OCI-LY1 (cell line): ENCODE results near the gene MGST2.

Experiments
- H2AFZ ChIP-seq: fragments of 200-600 bp; sonication (generic), shearing (Covaris generic); 2 replicates; pipeline ENCODE4 v1.6.0; 2014; ENCODE audit warnings: antibody characterized with exemption, mild to moderate bottlenecking, low read length
- H3F3A ChIP-seq: fragments of 200-600 bp; sonication (generic), shearing (Covaris generic); 2 replicates; pipeline ENCODE4 v1.6.0; 2014; ENCODE audit warnings: mild to moderate bottlenecking, antibody characterized with exemption, low read length, moderate library complexity; ENCODE audit not compliant: insufficient read depth
- H3K27ac ChIP-seq: fragments of 200-600 bp; sonication (generic); 2 replicates; pipeline ENCODE4 v1.5.1; 2014; ENCODE audit warnings: low read length, mixed run types, mild to moderate bottlenecking, low read depth; ENCODE audit not compliant: poor library complexity, severe bottlenecking
- H3K27me3 ChIP-seq: fragments of 200-600 bp; sonication (generic); 2 replicates; pipeline ENCODE4 v1.6.0; 2014; ENCODE audit warnings: antibody characterized with exemption, mild to moderate bottlenecking, low read length, moderate library complexity; ENCODE audit not compliant: insufficient read depth
- H3K36me3 ChIP-seq: fragments of 200-600 bp; sonication (generic); 2 replicates; pipeline ENCODE4 v1.6.1; 2014; ENCODE audit warnings: mild to moderate bottlenecking, antibody characterized with exemption, low read length, moderate library complexity, mixed read lengths; ENCODE audit not compliant: insufficient read depth
- H3K4me1 ChIP-seq: fragments of 200-600 bp; sonication (generic); 2 replicates; pipeline ENCODE4 v1.5.1; 2014; ENCODE audit warnings: mild to moderate bottlenecking, low read length, moderate library complexity; ENCODE audit not compliant: insufficient read depth, severe bottlenecking
- H3K4me2 ChIP-seq: fragments of 200-600 bp; sonication (generic), shearing (Covaris generic); 2 replicates; pipeline ENCODE4 v1.6.1; 2014; ENCODE audit warnings: low read length
- H3K4me3 ChIP-seq: fragments of 200-600 bp; sonication (generic); 2 replicates; pipeline ENCODE4 v1.5.1; 2014; ENCODE audit warnings: low read length, low read depth, mild to moderate bottlenecking, mixed read lengths; ENCODE audit not compliant: poor library complexity, severe bottlenecking
- H3K79me2 ChIP-seq: fragments of 200-600 bp; shearing (Covaris generic); 2 replicates; pipeline ENCODE4 v1.6.1; 2016; ENCODE audit warnings: mixed run types, low read length, mixed read lengths; ENCODE audit not compliant: insufficient read depth
- H3K9ac ChIP-seq: fragments of 200-600 bp; sonication (generic), shearing (Covaris generic); 2 replicates; pipeline ENCODE4 v1.6.1; 2014; ENCODE audit warnings: mild to moderate bottlenecking, low read length, mixed read lengths
- H3K9me2 ChIP-seq: fragments of 200-600 bp; sonication (generic), shearing (Covaris generic); 2 replicates; pipeline ENCODE4 v1.6.1; 2014; ENCODE audit warnings: low read depth, mild to moderate bottlenecking, low read length, mixed read lengths
- H3K9me3 ChIP-seq: fragments of 200-600 bp; shearing (Covaris generic); 2 replicates; pipeline ENCODE4 v1.6.1; 2014; ENCODE audit warnings: low read length, mixed read lengths
- H4K20me1 ChIP-seq: fragments of 200-600 bp; sonication (generic), shearing (Covaris generic); 2 replicates; pipeline ENCODE4 v1.6.0; 2016; ENCODE audit warnings: mild to moderate bottlenecking, low read length; ENCODE audit not compliant: insufficient read depth
- CTCF ChIP-seq: fragments of 200-600 bp; sonication (generic), shearing (Covaris generic); IDR thresholded peaks from 2 replicates; pipeline ENCODE4 v1.5.1; 2017; ENCODE audit warnings: mild to moderate bottlenecking, antibody characterized with exemption, low read length, moderate library complexity, mixed read lengths
- EZH2 ChIP-seq: fragments of 200-600 bp; sonication (generic), shearing (Covaris generic); IDR thresholded peaks from 2 replicates; pipeline ENCODE4 v1.8.0; 2017; ENCODE audit warnings: borderline replicate concordance, mixed run types, mild to moderate bottlenecking, antibody characterized with exemption, low read length, moderate library complexity, mixed read lengths

Gene MGST2

GRCh38 chr4:139625482-139625881 is 40.1 kb upstream of the MGST2 start:
- Histone ChIP-seq H3K27me3 (no peaks in the 10 kb centered on the region), H3K9ac (no peak overlapping the region), H3K4me2 (no peak overlapping the region)

GRCh38 chr4:139628184-139629012 is 37.2 kb upstream of the MGST2 start:
- Histone ChIP-seq H3K4me1 (no peaks in the 10 kb centered on the region), H4K20me1 (no peaks in the 10 kb centered on the region), H2AFZ (no peak overlapping the region), H3K79me2 (no peaks in the 10 kb centered on the region), H3K9me2 (no peaks in the 10 kb centered on the region), H3K27ac (no peak overlapping the region), H3F3A (no peaks in the 10 kb centered on the region), H3K36me3 (no peaks in the 10 kb centered on the region), H3K9ac (no peak overlapping the region), H3K9me3 (no peaks in the 10 kb centered on the region), H3K27me3 (no peaks in the 10 kb centered on the region), H3K4me2 (no peak overlapping the region), H3K4me3 (no peak overlapping the region)
- TF ChIP-seq CTCF (no peak), EZH2 (no peak)

More at GRCh38 chr4:139625482-139625881, 40.1 kb upstream of the MGST2 start:
- Histone ChIP-seq H3F3A (no peaks in the 10 kb centered on the region), H3K4me3 (no peak overlapping the region), H3K9me2 (no peaks in the 10 kb centered on the region), H3K9me3 (no peaks in the 10 kb centered on the region), H3K36me3 (no peaks in the 10 kb centered on the region), H3K4me1 (no peaks in the 10 kb centered on the region), H3K27ac (no peak overlapping the region), H4K20me1 (no peaks in the 10 kb centered on the region), H3K79me2 (no peaks in the 10 kb centered on the region), H2AFZ (no peak overlapping the region)
- no peak for TF ChIP-seq CTCF
- TF ChIP-seq EZH2 = no peak

GRCh38 chr4:139629436-139630125 is 36.0 kb upstream of the MGST2 start:
- TF ChIP-seq CTCF (no peak), EZH2 (no peak)
- no peak overlapping the region for H3K4me3 ChIP-seq
- no peaks in the 10 kb centered on the region for H3K9me2 ChIP-seq
- no peak overlapping the region for H3K9ac ChIP-seq
- no peaks in the 10 kb centered on the region for H3K9me3 ChIP-seq
- no peak overlapping the region for H3K27ac ChIP-seq
- no peaks in the 10 kb centered on the region for H4K20me1 ChIP-seq
- no peaks in the 10 kb centered on the region for H3K79me2 ChIP-seq
- no peaks in the 10 kb centered on the region for H3K36me3 ChIP-seq
- H3K4me2 ChIP-seq = no peak overlapping the region
- peaks cover 3% of the 10 kb centered on the region for H3K4me1 ChIP-seq
- no peaks in the 10 kb centered on the region for H3F3A ChIP-seq
- no peak overlapping the region for H2AFZ ChIP-seq
- no peaks in the 10 kb centered on the region for H3K27me3 ChIP-seq
